SU-DHL-6 (cell line): ENCODE data around the gene SNX14.

Experiments
- EZH2phosphoT487 ChIP-seq: fragments of 200-600 bp; sonication (generic), shearing (Covaris generic); conservative IDR thresholded peaks from 2 replicates; pipeline ENCODE4 v1.6.1; 2018; ENCODE audit warnings: mild to moderate bottlenecking, antibody characterized with exemption, low read length, moderate library complexity, mixed read lengths
- TF ChIP-seq, protein P1 (sequence below): fragments of 200-600 bp; sonication (generic); IDR thresholded peaks from one replicate; pipeline ENCODE4 v1.5.1; 2017; ENCODE audit warnings: antibody characterized with exemption, mild to moderate bottlenecking, low read length, moderate library complexity; ENCODE audit not compliant: insufficient read depth, poor library complexity, severe bottlenecking

- TF ChIP-seq, protein P1, sequence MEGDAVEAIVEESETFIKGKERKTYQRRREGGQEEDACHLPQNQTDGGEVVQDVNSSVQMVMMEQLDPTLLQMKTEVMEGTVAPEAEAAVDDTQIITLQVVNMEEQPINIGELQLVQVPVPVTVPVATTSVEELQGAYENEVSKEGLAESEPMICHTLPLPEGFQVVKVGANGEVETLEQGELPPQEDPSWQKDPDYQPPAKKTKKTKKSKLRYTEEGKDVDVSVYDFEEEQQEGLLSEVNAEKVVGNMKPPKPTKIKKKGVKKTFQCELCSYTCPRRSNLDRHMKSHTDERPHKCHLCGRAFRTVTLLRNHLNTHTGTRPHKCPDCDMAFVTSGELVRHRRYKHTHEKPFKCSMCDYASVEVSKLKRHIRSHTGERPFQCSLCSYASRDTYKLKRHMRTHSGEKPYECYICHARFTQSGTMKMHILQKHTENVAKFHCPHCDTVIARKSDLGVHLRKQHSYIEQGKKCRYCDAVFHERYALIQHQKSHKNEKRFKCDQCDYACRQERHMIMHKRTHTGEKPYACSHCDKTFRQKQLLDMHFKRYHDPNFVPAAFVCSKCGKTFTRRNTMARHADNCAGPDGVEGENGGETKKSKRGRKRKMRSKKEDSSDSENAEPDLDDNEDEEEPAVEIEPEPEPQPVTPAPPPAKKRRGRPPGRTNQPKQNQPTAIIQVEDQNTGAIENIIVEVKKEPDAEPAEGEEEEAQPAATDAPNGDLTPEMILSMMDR: no peak
- TF ChIP-seq EZH2phosphoT487: no peak
Measured at GRCh38 chr6:85461798-85462170, 131.9 kb downstream of the SNX14 start.
